ENCODE data around the gene SLC35G2. TPM values are rescaled to one million over a fixed set of nuclear protein-coding genes. Genes with fewer than 3 reads are reported as not detected.
"Not testable (repeated sequence)": the region's sequence is repeated elsewhere in the genome, so short reads cannot be mapped to it uniquely, and the experiment has no call there.

Gene SLC35G2
- total RNA-seq, 1 donor from 2014 or later = 4.7 TPM

DNA sequence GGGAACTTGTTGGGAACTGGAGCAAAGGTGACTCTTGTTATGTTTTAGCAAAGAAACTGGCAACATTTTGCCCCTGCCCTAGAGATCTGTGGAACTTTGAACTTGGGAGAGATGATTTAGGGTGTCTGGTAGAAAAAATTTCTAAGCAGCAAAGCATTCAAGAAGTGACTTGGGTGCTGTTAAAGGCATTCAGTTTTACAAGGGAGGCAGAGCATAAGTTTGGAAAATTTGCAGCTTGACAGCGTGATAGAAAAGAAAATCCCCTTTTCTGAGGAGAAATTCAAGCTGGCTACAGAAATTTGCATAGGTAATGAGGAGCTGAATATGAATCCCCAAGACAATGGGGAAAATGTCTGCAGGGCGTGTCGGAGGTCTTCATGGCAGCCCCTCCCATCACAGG is 53.3 kb downstream of the SLC35G2 start:
- intact Hi-C loops (cut with DNase I); DNase-seq (ENCODE audit: low spot score): not testable (repeated sequence)

DNA sequence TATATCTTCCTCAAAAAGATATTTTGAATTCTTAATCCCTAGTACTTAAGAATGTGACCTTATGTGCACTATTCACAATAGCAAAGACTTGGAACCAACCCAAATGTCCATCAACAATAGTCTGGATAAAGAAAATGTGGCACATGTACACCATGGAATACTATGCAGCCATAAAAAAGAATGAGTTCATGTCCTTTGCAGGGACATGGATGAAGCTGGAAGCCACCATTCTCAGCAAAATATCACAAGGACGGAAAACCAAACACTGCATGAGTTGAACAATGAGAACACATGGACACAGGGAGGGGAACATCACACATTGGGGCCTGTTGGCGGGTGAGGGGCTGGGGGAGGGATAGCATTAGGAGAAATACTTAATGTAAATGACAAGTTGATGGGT is 60.6 kb downstream of the SLC35G2 start:
- DNase-seq (ENCODE audit: low spot score); intact Hi-C loops (cut with DNase I): not testable (repeated sequence)

DNA sequence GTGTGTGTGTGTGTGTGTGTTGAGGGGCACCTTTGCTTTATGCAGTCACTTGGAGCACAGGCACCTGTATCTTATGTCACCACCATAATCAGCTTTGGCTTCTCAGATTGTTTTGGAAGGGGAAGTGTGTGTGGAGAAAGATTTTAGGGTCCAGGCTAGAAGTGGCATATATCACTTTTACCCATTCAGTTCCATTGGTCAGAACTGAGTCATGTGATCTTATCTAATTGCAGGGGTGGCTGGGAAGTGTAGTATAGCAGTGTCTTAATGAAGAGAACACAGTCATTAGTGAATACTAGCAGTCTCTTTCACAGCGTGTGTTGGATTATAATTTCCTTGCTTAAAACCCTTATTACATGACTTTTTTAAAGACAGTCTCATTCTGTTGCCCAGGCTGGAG is 63.6 kb downstream of the SLC35G2 start:
- DNase-seq (ENCODE audit: low spot score) = no peak
- intact Hi-C loops (cut with DNase I) = no loop called here

DNA sequence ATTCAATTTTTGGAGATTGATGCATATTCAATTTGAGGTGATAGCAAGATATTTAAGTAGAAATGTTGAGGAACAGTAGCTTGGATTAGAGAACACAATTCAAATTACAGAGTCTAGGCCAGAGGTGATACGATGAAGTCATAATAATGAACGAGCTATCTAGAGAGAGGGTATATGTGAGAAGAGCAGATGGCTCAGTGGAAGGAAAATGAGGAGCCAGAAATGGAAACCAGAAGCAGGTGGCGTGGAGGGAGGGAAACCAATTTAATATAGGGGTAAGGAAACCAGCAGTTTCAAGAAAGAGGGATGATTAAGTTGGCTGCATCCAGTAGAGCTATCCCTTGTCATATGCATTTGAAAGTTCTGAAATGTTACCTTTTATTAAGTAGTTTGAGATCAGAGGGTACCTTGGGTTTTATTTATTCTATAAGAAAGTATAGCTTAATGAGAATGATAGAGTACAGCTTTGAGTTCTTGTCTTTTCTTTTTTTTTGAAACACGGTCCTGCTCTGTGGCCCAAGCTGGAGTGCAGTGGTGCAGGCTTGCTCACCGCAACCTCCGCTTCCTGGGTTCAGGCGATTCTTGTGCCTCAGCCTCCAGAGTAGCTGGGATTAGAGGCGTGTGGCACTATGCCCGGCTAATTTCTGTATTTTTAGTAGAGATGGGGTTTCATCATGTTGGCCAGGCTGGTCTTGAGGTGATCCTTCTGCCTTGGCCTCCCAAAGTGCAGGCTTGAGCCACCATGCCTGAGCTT is 65.2 kb downstream of the SLC35G2 start:
- DNase-seq (ENCODE audit: low spot score) = no peak
- intact Hi-C loops (cut with DNase I) = no loop called here

DNA sequence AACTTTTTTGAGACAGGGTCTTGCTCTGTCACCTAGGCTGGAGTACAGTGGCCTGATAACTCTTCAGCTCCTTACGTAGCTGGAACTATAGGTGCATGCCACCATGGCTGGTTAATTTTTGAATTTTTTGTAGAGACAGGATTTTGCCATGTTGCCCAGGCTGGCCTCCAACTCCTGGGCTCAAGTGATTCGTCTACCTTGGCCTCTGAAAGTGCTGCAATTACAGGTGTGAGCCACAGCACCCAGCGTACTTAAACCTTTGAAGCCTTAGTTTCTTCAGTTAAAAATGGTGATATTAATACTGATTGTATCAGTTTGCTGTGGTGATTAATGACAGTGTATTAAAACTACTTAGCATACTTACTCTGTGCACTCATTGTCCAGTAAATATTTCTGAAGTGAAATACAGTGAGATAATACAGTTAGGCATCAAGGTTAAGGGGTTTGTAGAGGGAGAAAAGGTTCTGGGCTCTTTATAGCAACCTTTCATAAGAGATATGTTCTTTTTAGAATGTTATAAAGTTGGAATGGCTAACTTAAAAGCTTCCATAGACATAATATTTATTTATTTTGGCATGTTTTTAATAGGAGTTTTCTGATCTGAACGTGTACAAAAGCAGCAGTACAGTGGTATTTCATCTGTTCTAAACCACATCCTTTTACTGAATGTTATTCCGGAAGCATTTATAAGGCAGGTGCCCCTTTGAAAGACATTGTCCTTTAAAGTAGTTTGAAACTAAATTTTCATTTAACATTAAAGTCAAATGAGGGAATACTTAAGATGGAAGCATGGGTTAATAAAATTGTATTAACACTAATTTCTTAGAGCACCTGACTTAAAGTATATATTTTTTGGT is 66.7 kb downstream of the SLC35G2 start:
- no peak for DNase-seq (ENCODE audit: low spot score)
- intact Hi-C loops (cut with DNase I) = no loop called here

DNA sequence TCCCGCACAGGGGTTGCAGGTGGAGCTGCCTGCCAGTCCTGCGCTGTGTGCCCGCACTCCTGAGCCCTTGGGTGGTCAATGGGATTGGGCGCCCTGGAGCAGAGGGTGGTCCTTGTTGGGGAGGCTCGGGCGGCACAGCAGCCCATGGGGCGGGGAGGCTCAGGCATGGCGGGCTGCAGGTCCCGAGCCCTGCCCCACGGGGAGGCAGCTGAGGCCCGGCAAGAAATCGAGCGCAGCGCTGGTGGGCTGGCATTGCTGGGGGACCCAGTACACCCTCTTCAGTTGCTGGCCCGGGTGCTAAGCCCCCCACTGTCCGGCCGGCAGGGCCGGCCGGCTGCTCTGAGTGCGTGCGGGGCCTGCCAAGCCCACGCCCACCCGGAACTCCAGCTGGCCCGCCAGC is 71.0 kb downstream of the SLC35G2 start:
- intact Hi-C loops (cut with DNase I) = no loop called here

DNA sequence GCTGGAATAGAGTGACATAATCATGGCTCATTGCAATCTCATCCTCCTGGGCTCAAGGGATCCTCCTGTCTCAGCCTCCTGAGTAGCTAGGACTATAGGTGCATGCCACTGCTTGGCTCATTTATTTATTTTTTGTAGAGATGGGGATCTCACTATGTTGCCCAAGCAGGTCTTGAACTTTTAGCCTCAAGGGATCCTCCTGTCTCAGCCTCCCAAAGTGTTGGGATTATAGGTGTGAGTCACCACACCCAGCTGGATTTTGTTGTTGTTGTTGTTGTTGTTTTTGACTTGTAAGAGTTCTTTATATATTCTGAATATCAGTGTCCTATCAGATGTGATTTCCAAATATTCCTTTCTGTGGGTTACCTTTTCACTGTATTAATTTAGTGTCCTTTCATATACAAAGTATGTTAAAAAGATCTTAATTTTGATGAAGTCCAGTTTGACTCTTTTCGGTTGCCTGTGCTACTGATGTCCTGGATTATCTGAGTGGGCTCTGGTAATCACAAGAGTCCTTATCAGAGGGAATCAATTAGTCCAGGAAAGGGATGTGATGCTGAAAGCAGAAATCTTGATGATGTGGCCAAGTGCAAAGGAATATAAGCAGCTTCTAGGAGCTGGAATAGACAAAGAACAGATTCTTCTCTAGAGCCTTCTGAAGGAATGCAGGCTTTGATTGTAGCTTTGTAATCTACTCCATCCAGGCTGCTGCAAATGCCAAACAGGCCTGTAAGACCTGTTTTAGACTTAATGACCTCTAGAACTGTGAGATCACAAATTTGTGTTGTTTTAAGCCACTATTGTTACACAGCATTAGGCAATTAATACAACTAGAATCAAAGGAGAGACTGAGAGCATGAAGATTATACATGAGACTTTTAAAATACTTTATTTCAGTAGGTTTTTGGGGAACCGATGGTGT is 73.3 kb downstream of the SLC35G2 start:
- intact Hi-C loops (cut with DNase I) = no loop called here
- DNase-seq (ENCODE audit: low spot score) = no peak

More for the DNA sequence above, 71.0 kb downstream of the SLC35G2 start:
- no peak for DNase-seq (ENCODE audit: low spot score)

DNA sequence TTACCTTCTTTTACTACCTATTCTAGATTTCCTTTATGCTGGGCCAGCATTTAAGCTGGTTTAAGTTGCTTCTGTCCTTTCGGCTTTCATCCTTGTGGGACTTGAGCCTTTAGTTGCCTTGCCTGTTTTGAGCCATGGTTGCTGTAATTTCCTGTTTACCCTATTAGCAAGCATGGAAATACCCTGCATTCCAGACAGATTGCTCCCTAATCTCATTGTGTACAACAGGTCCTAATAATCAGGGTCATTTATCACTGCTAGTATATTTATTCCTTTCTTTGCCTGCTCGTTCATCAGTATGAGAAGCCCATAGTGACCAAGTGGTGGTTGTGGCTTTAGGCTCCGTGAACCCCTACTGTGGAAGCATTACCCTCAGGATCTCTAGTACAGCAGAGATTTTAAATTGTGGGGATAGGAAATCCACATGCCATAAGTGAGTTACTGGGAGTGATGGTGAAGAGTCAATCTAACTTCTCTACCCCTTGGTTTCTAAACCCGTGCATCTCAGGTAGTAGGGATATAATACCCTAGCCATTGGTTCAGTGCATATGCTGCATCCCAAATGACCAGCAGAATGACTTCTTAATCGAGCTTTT is 75.0 kb downstream of the SLC35G2 start:
- DNase-seq (ENCODE audit: low spot score) = no peak
- intact Hi-C loops (cut with DNase I) = no loop called here

DNA sequence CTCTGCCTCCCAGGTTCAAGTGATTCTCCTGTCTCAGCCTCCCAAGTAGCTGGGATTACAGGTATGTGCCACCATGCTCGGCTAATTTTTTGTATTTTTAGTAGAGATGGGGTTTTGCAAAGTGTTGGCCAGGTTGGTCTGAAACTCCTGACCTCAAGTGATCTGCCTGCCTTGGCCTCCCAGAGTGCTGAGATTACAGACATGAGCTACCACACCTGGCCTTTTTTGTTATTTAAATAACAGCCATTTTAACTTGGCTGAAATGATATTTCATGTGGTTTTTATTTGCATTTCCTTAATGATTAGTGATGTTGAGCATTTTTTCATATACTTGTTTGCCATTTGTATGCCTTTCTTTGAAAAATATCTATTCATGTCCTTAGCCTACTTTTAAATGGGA is 78.2 kb downstream of the SLC35G2 start:
- intact Hi-C loops (cut with DNase I); DNase-seq (ENCODE audit: low spot score): not testable (repeated sequence)

DNA sequence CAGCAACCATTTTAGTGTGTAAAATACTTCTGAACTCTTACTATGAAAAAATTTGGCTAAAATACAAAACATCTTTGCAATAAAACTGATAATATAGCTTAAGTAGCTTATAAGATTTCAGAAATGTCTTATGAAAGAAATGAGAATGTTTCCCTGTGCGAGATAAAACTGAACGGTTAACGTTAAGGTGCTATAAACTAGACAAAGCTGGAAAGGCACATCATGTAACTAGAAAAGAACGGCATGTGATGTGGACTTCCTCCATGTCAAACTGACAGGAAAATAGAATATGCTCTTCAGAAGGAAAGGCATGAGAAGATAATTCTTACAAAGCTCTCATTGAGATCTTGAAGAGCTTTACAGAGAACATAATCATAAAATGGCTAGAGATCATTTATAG is 79.6 kb downstream of the SLC35G2 start:
- intact Hi-C loops (cut with DNase I) = no loop called here
- no peak for DNase-seq (ENCODE audit: low spot score)

DNA sequence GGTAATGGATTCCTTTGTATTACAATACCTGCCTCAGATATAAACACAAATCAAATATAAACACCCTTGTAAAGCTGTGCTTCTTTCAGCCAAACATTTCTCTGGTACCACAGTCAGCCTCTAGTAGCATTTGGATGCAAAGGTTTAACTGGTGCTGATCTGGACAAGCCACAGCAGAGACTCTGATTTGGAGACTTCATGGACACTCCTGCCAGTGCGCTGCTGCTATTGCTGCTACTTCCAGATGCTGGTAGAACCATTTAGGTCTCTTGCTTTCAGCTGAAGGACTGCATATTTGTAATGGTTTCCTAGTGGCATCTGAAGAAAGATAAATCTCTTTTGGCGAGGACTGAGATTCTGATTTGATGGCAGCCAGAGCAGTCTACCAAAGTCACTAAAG is 80.0 kb downstream of the SLC35G2 start:
- DNase-seq (ENCODE audit: low spot score) = no peak
- intact Hi-C loops (cut with DNase I) = no loop called here

DNA sequence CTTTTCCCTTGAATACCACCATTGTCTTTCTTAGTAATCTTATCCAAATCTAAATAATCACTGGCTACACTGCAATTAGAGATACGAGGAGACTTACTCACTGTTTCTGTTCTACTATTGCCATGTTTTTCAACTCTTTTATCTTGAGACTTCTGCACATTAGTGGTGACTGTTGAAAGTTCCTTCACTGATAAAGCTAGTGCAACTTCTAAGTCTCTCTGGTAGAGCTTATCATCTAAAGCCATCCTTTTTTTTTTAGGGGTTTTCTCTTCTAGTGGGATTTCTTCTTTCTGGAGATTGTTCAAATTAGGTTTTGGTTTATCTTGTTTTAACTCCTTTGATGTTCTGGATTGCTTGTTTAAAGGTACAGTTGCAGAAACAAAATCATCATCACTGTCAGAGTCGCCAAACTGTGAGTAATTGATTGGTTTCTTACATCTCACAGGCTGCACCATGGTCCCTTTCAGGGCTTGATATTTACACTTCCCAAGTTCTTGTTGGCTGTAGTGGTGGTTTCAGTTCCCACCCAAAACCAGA is 80.8 kb downstream of the SLC35G2 start:
- intact Hi-C loops (cut with DNase I) = no loop called here
- no peak for DNase-seq (ENCODE audit: low spot score)

DNA sequence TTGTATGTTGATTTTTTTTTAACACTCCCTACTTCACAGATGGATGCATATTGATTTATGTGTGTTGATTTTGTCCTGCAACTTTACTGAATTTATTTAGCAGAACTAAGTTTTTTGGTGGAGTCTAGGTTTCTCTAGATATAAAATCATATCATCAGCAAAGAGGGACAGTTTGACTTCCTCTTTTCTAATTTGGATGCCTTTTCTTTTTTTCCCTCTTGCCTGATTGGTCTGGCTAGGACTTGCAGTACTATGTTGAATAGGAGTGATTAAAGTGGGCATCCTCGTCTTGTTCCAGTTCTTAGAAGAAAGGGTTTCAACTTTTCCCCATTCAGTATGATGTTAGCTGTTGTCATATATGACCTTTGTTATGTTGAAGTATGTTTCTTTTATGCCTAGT is 81.8 kb downstream of the SLC35G2 start:
- intact Hi-C loops (cut with DNase I); DNase-seq (ENCODE audit: low spot score): not testable (repeated sequence)

DNA sequence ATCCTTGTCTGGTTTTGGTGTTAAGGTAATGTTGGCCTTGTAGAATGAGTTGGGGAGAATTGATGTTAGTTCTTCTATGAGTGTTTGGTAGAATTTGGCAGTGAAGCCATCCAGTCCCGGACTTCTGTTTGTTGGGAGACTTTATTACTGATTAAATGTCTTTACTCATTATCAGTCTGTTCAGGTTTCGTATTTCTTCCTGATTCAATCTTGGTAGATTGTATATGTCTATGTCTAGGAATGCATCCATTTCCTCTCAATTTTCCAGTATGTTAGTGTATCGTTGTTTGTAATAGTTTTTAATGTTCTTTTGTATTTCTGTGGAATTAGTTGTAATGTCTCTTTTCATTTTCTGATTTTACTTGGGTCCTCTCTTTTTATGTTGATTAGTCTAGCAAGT is 82.5 kb downstream of the SLC35G2 start:
- DNase-seq (ENCODE audit: low spot score) = no peak
- intact Hi-C loops (cut with DNase I) = no loop called here

DNA sequence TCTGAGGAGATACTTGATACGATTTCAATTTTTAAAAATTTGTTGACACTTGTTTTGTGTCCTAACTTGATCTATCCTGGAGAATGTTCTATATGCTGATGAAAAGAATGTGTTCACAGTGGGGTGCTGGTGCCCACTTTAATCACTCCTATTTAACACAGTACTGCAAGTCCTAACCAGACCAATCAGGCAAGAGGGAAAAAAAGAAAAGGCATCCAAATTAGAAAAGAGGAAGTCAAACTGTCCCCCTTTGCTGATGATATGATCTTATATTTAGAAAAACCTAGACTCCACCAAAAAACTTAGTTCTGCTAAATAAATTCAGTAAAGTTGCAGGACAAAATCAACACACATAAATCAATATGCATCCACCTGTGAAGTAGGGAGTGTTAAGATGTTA is 83.6 kb downstream of the SLC35G2 start:
- DNase-seq (ENCODE audit: low spot score); intact Hi-C loops (cut with DNase I): not testable (repeated sequence)

DNA sequence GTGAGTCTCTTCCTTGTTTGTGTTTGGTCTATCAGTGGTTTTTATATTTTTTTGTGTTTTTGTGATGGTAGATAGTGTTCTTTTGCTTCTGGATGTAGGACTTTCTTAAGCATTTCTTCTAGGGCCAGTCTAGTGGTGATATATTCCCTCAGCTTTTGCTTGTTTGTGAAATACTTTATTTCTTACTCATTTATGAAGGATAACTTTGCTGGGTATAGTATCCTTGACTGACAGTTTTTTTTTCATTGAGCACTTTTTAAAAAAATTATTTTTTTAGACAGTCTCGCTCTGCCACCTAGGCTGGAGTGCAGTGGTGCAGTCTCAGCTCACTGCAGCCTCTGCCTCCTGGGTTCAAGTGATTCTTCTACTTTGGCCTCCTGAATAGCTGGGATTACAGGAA is 85.0 kb downstream of the SLC35G2 start:
- intact Hi-C loops (cut with DNase I) = no loop called here
- DNase-seq (ENCODE audit: low spot score) = no peak

DNA sequence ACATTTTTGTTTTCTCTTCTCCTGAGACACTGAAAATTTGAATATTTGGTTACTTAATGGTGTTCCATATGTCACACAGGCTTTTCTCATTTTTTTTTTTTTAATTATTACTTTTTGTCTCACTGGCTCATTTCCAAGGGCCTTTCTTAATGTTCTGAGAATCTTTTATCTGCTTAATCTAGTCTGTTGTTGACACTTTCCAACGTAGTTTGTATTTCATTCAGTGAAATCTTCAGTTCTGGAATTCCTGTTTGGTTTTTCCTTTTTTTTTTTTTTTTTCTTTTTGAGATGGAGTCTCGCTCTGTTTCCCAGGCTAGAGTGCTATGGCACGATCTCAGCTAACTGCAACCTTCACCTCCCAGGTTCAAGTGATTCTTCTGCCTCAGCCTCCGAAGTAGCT is 85.8 kb downstream of the SLC35G2 start:
- no peak for DNase-seq (ENCODE audit: low spot score)
- intact Hi-C loops (cut with DNase I) = no loop called here

Data from cardiac septum (tissue), 1 donor.